CD4-positive, alpha-beta T cell treated with Interleukin-17A for 1 hour (primary cell): ENCODE results near the gene TMBIM6.
"Not testable (repeated sequence)": the region's sequence is repeated elsewhere in the genome, so short reads cannot be mapped to it uniquely, and the experiment has no call there.

Experiments
- DNase-seq: peaks from one replicate; pipeline ENCODE4 v3.0.0-alpha.2; 2020

TMBIM6 gene, protein sequence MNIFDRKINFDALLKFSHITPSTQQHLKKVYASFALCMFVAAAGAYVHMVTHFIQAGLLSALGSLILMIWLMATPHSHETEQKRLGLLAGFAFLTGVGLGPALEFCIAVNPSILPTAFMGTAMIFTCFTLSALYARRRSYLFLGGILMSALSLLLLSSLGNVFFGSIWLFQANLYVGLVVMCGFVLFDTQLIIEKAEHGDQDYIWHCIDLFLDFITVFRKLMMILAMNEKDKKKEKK

GRCh38 chr12:49740930-49741881 is at the start of gene TMBIM6:
Gene TMBIM6 (plus strand): TSS chr12:49741557. CDS start chr12:49752494, 10,937 bp downstream.
- DNase-seq, result peak; percentile 100

- no peak for DNase-seq
These were observed 48.5 kb upstream of the TMBIM6 start for GRCh38 chr12:49692851-49693250.

GRCh38 chr12:49693931-49694444 is 47.4 kb upstream of the TMBIM6 start:
- no peak for DNase-seq

DNA sequence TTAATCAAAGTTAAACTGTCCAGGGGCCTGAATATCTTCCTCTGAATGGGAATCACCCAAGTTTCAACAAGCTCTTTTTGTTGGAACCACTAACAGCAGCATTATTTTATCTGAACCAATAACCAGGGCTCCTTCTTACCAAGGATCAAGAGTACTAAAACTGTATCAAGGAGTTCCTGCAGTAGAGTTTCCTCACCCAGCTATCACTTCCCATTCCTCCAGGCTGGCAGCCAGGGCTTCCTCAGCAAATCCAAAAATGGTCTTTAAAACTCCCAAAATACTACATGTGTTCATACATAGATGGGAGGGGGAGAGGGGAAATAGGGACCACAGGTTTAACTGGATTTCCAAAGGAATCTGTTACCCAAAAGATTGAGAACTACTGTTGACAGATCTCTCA is 44.6 kb upstream of the TMBIM6 start:
- no peak for DNase-seq

GRCh38 chr12:49697808-49698207 is 43.5 kb upstream of the TMBIM6 start:
- no peak for DNase-seq

- DNase-seq, result peak; percentile 54
These were observed 42.5 kb upstream of the TMBIM6 start for GRCh38 chr12:49698619-49699545.

DNA sequence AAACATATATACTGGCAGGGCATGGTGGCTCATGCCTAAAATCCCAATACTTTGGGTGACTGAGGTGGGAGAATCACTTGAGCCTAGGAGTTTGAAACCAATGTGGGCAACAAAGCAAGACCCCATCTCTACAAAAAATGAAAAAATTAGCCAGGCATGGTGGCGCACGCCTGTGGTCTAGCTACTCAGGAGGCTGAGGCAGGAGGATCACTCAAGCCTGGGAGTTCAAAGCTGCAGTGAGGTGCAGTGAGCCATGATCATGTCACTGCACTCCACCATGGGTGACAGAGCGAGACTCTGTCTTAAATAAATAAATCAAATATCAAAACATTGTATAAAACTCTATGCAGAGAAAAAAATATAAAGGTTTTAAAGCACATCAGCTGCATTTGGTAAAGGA is 39.3 kb upstream of the TMBIM6 start:
- no peak for DNase-seq

DNA sequence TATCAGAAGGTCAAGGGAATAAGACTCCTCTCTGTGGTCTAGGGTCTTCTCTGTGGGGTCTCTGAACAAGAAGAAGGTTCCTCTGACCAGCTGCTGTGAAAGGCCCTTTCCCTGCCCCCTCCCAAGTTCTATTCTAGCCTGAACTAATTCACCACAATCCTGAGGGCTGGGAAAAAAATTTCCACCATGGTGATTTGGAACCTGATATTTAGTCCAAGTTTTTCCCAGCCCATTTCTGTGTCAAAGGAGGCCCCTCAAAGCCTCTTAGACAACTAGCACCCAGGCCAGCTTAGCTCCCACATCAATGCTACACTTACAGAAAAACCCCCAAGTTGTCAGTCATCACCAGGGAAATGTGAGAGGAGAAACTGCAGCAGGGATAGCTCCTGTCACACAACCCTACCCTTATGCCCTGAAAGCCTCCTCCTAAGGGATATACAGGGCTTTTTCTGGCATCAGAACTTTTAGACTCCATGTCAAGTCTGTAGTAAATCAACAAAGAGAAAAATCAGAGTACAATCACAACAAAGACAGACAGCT is 38.6 kb upstream of the TMBIM6 start:
- no peak for DNase-seq

DNA sequence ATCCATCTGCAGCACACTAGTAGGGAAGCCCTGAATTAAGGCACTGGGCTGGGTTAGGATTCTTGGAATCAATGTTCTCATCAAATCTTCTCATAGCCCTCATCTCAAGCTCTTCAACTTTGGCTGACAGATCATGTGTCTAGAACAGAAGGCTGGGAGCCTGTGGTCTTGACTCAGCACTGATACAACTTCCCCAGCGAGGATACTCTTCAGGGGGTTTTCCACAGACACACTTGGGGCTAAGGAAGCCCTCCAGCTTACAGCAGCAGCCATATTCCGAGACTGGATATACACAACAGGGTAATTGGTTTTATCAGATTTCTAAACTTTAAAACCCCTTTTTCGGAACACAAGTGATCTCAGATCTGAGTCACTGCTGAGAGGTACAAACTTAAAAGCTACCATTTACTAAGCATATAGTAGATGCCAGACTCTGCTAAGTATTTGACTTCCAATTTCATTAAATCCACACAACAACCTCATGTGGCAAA is 37.7 kb upstream of the TMBIM6 start:
- peak; percentile 56 for DNase-seq

DNA sequence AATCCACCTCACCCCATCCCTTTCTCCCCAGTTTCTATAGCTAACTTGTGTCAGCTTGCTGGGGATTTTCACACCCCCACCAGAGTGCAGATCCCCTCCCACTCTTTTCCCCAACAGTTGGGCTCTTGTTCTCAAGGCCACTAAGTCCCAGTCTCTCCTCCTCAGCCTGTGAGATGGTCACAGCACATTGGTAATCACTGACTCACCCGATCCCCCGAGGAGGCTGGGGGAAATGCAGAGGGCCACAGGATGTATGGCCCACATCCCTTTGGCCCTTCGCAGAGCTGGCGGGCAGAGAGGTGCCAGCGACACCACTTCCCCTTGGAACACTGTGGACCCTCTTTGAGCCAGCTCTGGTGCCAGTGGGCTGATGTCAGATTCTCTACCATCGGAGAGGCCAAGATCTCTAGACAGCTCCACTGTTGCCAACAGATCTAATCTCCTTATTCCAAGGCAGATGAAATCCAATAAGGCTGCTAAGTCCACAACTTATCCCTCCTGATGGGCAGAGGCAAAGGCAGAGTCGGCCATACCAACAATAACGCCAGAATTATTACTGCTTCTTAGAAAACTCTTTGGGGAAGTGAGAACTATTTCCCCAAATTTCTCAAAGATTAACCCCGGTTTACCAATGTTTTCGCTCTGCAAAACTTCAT is 35.8 kb upstream of the TMBIM6 start:
- peak; percentile 20 for DNase-seq

DNA sequence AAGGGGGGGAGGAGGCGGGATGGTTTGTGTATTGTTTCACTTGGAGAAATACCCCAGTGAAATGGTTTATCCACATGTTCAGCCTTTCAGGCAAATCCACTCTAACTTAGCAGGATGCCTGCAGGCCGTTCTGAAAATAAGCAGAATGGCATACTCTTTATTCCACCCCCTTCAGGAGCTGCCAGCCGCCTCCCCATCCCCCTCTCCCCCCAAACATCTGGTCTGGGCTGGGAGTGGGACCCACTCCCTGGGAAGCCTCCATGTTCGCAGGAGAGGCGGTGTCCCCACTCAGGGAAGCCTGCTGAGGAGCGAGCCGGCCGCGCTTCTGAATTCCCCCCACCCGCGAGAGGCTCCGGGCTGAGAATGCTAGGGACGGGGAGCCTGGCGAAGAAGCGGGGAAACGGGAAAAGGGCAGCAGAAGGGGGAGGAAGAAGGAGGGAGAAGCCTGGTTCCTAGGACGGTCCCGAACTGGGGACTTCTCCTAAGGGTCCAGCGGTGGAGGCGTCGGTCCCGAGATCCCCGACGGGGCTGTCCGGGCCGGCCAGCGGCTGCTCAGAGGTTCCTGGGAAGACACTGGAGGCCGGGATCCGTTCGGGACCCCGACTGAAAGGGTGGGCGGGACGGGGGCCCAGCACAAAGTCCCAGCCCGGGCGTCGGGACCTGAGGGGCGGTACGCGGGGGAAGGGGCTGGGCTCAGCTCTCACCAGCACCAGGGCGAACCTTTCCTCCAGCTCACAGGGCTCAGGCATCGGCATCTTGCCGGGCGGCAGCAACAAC is 34.8 kb upstream of the TMBIM6 start:
- peak; percentile 11 for DNase-seq

- DNase-seq, result peak; percentile 98
These were observed 34.1 kb upstream of the TMBIM6 start, which contains the start of gene FMNL3 for GRCh38 chr12:49707128-49707811. Gene FMNL3 (minus strand): TSS chr12:49707405. CDS start chr12:49707180, 225 bp downstream.

GRCh38 chr12:49707812-49708147 is 33.6 kb upstream of the TMBIM6 start:
- DNase-seq, result no peak

- no peak for DNase-seq
These were observed 32.5 kb upstream of the TMBIM6 start for GRCh38 chr12:49708851-49709250.

GRCh38 chr12:49713952-49714351 is 27.4 kb upstream of the TMBIM6 start:
- not testable (repeated sequence) for DNase-seq

DNA sequence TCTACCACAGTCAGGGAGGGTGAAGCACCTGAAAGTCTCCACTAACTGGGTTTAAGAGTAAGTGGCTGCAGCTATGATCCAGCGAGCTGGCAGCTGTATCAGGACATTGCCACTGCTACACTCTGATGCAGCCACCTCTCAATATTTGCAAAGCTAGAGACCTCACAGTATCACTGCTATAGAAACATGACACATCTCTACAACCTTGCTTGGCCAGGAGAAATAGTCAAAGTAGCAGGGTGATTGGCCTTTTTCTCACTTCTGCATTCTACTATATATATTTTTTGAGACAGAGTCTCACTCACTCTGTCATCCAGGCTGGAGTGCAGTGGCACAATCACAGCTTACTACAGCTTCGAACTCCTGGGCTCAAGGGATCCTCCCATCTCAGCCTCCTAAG is 24.8 kb upstream of the TMBIM6 start:
- no peak for DNase-seq

DNA sequence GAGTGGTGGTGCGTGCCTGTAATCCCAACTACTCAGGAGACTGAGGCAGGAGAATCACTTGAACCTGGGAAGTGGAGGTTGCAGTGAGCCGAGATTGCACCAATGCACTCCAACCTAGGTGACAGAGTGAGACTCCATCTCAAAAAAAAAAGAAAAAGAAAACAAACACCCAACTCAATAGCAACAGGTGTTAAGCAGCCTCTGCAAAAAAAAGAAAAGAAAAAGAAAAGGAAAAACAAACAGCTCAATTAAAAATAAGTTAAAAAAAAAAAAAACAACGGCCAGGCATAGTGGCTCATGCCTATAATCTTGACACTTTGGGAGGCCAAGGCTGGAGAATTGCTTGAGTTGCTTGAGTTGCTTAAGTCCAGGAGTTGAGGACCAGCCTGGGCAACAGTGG is 23.6 kb upstream of the TMBIM6 start:
- not testable (repeated sequence) for DNase-seq

- DNase-seq, result no peak
These were observed 21.1 kb upstream of the TMBIM6 start for GRCh38 chr12:49720214-49720613.

GRCh38 chr12:49721355-49721754 is 20.0 kb upstream of the TMBIM6 start:
- DNase-seq, result not testable (repeated sequence)

- no peak for DNase-seq
These were observed 12.9 kb upstream of the TMBIM6 start for GRCh38 chr12:49728446-49728845.
